Stomach (tissue), 9 donors: ENCODE data around the gene PPP1R9B. TPM values are rescaled to one million over a fixed set of nuclear protein-coding genes. Genes with fewer than 3 reads are reported as not detected.

Experiments
- DNase-seq, 2 donors: peaks; one replicate each; pipeline versions ENCODE4 v3.0.0 to v3.0.0-alpha.2; 2013 to 2019
- H3K27ac ChIP-seq, 5 donors: fragments of 200-600 bp in 4 of 5; sonication (generic) in 4 of 5; one replicate each; pipeline ENCODE4 v1.5.1; 2013 to 2019; ENCODE audit warnings: mild to moderate bottlenecking in 1 of 5, moderate library complexity in 1 of 5
- H3K27me3 ChIP-seq, 3 donors: fragments of 200-600 bp; sonication (generic); one replicate each; pipeline ENCODE4 v1.5.1; 2017 to 2019; ENCODE audit warnings: mixed run types in 1 of 3
- H3K36me3 ChIP-seq, 4 donors: fragments of 200-600 bp; sonication (generic); 1 replicate in 3 of 4; 2 replicates in 1 of 4; pipeline ENCODE4 v1.5.1; 2016 to 2019
- H3K4me1 ChIP-seq, 4 donors: fragments of 200-600 bp; sonication (generic); one replicate each; pipeline ENCODE4 v1.5.1; 2016 to 2019
- H3K4me3 ChIP-seq, 4 donors: fragments of 200-600 bp; sonication (generic) in 3 of 4; one replicate each; pipeline ENCODE4 v1.5.1; 2016 to 2019; ENCODE audit warnings: mild to moderate bottlenecking in 1 of 4
- H3K9me3 ChIP-seq, 4 donors: fragments of 200-600 bp; sonication (generic); one replicate each; pipeline ENCODE4 v1.5.1; 2016 to 2019
- CTCF ChIP-seq, 7 experiments: fragments of 450-650 bp in 4 of 7; fragments of 200-600 bp in 3 of 7; sonication (generic) in 3 of 7; IDR thresholded peaks; one replicate each; pipeline ENCODE4 v1.5.1; 2016 to 2019; ENCODE audit warnings: antibody characterized with exemption in 7 of 7, control low read depth in 2 of 7, mild to moderate bottlenecking in 1 of 7
- EP300 ChIP-seq: sonication (generic); formaldehyde crosslinking; IDR thresholded peaks from one replicate; pipeline ENCODE4 v1.6.1; 2017; ENCODE audit warnings: antibody characterized with exemption
- POLR2A ChIP-seq, 4 donors: fragments of 450-650 bp; IDR thresholded peaks; one replicate each; pipeline ENCODE4 v1.6.1; 2016; ENCODE audit warnings: antibody characterized with exemption in 4 of 4, control low read depth in 2 of 4, mild to moderate bottlenecking in 1 of 4, moderate library complexity in 1 of 4
- POLR2AphosphoS5 ChIP-seq, 3 donors: sonication (generic); formaldehyde crosslinking; IDR thresholded peaks; one replicate each; pipeline ENCODE4 v1.6.1; 2016; ENCODE audit warnings: antibody characterized with exemption in 3 of 3
- WGBS, 5 donors: extraction: QIAGEN DNeasy Blood & Tissue Kit in 3 of 5; methylation state at CpG; one replicate each; pipeline versions ENCODE4 v1.1.5 to v1.1.7; 2013 to 2018; 5-methylcytosine and 5-hydroxymethylcytosine counted together
- intact Hi-C: fragments of 100-400 bp; cut with DNase I; formaldehyde crosslinking; loops from one replicate; pipeline ENCODE4 v1.15.1; 2023; ENCODE audit warnings: low total_unique reads
- polyA plus RNA-seq, 3 donors: library from polyadenylated mRNA; stranded (reverse); fragments of 200-250 nt; gene quantifications; one replicate each; pipeline ENCODE4 v1.2.3, GENCODE V29; 2013
- total RNA-seq, 5 donors: library from RNA; depleted of rRNA; stranded (reverse); fragments of >200 nt; gene quantifications; one replicate each; pipeline versions ENCODE4 v1.1.0 to v1.2.3, GENCODE V29; 2014 to 2016
- donor health status: healthy with polysubstance abuse.
- donor health status: Bipolar disorder and iron deficiency.
- donor health status: healthy.

Gene PPP1R9B
- total and polyA plus RNA-seq, 8 donors = 11.6 to 64.2 (median 18.9) TPM

DNA sequence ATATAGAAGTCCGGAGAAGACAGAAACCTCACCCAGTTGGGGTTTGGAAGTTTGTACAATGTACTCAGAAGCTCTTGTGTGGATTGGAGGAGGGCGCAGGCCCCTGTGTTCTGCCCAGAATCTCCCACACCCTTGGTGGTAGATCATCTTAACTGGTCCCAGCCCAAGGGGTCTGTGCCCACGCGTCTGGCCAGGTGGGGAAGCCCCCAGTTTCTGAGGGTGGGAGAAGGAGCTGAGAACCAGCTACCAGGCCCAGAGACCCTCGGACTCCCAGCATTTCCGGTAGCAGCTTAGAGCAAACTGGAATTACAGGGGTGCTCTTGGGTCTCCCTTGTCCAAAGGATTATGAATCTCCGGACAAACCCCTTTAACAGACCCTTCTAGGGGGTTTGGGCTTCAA, 2.3 kb upstream of the PPP1R9B start:
- 75 to 82% (median 79%) methylated on average over 7 of the region's 7 CpGs for WGBS, 5 donors
- TF ChIP-seq EP300 = no peak
- TF ChIP-seq CTCF (IDR thresholded peaks at IDR 0.05) = no peak
- no peak for TF ChIP-seq POLR2A (IDR thresholded peaks at IDR 0.05)
- no peak for TF ChIP-seq POLR2AphosphoS5 (IDR thresholded peaks at IDR 0.05)
- no peak for DNase-seq
- H3K4me3 ChIP-seq = peak overlapping the region in 3 of 4 donors; percentile 75 to 93 (median 86)
- peak overlapping the region in 4 of 5 donors; percentile 89 to 97 (median 92) for H3K27ac ChIP-seq
- peaks cover 47 to 74% (median 59%) of the 10 kb centered on the region in 4 donors for H3K4me1 ChIP-seq
- no peaks in the 10 kb centered on the region for H3K9me3 ChIP-seq
- H3K36me3 ChIP-seq = no peaks in the 10 kb centered on the region
- H3K27me3 ChIP-seq = no peaks in the 10 kb centered on the region
- intact Hi-C loops = no loop called here

- H3K9me3 ChIP-seq = no peaks in the 10 kb centered on the region
- peak overlapping the region; percentile 80 to 97 (median 92) for H3K27ac ChIP-seq
- intact Hi-C loops = no loop called here
- H3K27me3 ChIP-seq = no peaks in the 10 kb centered on the region
- TF ChIP-seq POLR2AphosphoS5 (IDR thresholded peaks at IDR 0.05) (peak in 2 of 3 donors; percentile 47 to 63), CTCF (IDR thresholded peaks at IDR 0.05) (peak in 1 of 7 experiments; percentile 26), EP300 (no peak)
- no peaks in the 10 kb centered on the region for H3K36me3 ChIP-seq
- H3K4me1 ChIP-seq = peaks cover 54 to 81% (median 66%) of the 10 kb centered on the region in 4 donors
- DNase-seq = peak; percentile 83 to 96
- H3K4me3 ChIP-seq = peak overlapping the region; percentile 75 to 93 (median 85)
- WGBS, 5 donors = 0 to 3% (median 1%) methylated on average over 12 of the region's 12 CpGs
Observed at GRCh38 chr17:50151937-50152547, 1.6 kb upstream of the PPP1R9B start.

DNA sequence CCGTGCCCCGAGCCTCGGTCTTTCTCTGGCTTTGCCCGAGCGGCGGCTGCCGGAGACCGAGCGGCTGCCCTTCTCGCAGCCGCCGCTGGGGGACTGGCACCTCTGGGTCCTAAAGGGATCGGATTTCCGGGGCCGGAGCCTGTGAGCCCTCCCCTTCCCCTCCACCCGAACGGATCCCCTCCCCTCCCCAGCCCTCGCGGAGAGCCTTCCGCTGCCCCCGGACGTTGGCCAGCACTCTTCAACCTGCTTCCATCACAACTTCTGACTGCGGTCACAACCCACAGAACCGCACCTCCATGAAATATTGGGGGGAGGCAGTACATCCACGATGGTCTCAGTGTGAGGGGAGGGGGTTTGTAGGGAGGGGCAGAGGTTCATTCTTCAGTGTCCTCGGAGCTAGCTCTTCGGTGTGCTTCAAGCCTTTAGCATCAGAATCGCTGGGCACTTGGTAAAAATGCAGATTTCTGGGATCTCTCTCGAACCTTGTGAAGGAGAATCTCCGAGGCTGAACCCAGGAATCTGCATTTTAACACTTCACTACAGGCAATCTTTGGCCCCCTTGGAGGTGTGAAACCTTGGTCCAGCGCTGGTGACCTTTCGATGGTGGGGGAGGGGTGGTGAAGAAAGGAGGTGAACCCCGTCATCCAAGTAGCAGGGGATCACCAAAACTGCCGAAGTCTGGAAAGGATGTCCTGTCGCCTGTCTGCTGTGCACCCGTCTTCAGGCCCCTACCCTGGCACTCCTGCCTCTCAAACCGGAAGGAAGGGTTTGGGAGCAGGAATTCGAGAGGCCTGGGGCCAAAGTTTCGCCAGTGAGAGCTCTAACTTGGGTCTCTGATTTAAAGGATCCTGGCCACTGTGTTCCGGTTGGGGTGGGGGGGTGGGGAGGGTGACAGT, 812 bp upstream of the PPP1R9B start:
- intact Hi-C loops = no loop called here
- 0 to 2% (median 1%) methylated on average over 32 to 40 of the region's 40 CpGs for WGBS, 5 donors

More for the DNA sequence above, 812 bp upstream of the PPP1R9B start:
- Histone ChIP-seq H3K36me3 (no peaks in the 10 kb centered on the region), H3K27me3 (no peaks in the 10 kb centered on the region), H3K4me1 (peaks cover 61 to 88% (median 73%) of the 10 kb centered on the region in 4 donors), H3K27ac (peak overlapping the region; percentile 80 to 97 (median 92)), H3K9me3 (no peaks in the 10 kb centered on the region), H3K4me3 (peak overlapping the region; percentile 75 to 93 (median 85))
- peak; percentile 91 to 97 for DNase-seq
- TF ChIP-seq POLR2AphosphoS5 (IDR thresholded peaks at IDR 0.05) (peak in 2 of 3 donors; percentile 47 to 48), EP300 (no peak), POLR2A (IDR thresholded peaks at IDR 0.05) (no peak), CTCF (IDR thresholded peaks at IDR 0.05) (peak in 5 of 7 experiments; percentile 31 to 92 (median 83))
